Activated CD8-positive, alpha-beta memory T cell treated with anti-CD3 and anti-CD28 coated beads, Interleukin-2, amount 50 U/mL, for 24 hours (primary cell): ENCODE results near the gene NCAM1.

Experiments used
- DNase-seq: peaks from one replicate; pipeline ENCODE4 v3.0.0-alpha.2; 2020; ENCODE audit errors: extremely low read depth

Gene NCAM1

GRCh38 chr11:113168354-113169342 is 207.4 kb downstream of the NCAM1 start:
- no peak for DNase-seq

GRCh38 chr11:113172382-113172951 is 211.2 kb downstream of the NCAM1 start:
- no peak for DNase-seq

DNA sequence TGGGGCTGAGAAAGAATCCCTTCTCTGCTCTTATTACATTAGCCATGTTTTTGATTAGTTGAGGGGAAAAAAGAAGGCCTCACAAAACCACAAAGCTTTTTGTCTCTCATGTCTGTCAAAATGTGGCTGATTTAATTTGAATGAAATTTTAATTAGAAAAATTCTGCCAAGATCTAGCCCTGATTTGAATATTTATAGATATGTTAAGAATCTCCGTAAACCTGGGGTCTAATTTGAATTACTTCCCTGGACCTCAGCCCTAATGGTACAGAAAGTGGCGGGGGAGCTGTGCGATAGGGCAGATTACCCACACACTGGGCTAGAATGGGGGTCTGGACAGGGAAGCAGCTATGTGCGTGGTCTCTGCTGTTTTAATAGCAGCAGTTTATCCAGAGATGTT is 211.9 kb downstream of the NCAM1 start:
- no peak for DNase-seq

DNA sequence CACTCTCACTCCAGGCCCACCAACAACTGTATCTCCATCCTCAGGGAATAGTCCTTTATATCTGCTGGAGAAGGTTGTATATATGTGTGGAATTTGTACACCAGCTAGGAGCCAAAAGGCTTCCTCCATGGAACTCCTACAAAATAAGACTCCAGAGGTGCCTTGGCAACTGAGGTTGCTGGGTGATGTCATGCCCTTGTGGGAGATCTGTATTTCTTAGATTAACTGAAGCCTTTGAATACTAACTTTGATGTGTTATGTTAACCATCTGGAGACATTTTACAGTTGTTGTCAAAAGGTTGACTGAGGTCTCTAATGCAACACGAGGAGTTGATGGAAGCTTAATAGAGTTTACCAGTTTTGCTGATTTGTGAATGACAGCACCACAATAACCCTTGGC is 213.7 kb downstream of the NCAM1 start:
- no peak for DNase-seq

DNA sequence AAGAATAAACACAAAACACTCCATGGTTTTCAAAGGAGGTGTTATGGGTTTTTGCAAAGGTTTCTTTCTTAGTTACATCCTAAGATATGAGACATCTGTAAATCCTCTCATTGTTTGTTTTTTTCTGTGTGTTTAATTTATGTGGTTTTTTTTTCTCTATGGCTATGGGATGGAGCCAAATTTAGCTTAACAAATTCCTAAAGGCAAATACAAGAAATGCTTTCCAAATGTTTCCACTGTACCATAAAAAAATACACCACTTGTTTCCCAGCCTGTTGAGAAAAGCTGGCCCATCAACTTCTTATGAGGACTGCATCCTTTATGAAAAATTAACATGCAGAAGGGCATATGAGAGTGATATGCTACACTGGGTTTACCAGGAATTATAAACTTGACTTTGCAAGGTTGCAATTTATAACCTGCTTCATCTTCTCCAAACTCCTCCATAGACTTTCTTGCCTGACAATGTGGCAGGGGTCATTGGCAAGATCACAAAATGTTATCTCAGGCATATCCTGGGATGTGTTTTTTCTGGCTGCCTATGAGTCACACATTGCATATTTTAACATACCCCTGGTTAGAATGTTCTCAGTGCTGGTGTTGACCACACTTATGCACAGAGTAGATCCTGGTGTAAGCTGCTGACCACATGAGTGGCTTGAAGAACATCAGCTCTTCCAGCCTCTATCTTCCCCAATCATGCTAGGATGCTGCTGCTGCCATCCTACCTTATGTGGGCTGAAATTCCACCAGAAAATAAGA is 215.6 kb downstream of the NCAM1 start:
- DNase-seq = no peak

DNA sequence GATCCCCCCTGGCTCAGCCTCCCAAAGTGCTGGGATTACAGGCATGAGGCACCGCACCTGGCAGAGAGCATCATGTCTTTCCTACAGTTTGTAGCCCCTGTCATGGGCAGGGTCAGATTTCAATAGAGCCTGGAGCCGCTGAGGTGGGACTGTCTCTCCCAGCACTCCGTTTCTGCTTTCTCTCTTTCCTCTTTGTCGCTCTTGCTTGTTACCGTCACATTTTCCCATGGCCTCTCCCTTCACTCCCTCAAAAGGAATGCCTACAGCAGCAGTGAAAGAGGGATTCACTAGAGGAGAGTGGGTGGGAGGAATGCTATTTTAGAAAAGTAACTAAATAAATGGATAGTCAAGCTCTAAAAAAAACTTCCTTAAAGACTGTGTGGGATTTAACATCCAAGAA is 216.5 kb downstream of the NCAM1 start:
- no peak for DNase-seq

DNA sequence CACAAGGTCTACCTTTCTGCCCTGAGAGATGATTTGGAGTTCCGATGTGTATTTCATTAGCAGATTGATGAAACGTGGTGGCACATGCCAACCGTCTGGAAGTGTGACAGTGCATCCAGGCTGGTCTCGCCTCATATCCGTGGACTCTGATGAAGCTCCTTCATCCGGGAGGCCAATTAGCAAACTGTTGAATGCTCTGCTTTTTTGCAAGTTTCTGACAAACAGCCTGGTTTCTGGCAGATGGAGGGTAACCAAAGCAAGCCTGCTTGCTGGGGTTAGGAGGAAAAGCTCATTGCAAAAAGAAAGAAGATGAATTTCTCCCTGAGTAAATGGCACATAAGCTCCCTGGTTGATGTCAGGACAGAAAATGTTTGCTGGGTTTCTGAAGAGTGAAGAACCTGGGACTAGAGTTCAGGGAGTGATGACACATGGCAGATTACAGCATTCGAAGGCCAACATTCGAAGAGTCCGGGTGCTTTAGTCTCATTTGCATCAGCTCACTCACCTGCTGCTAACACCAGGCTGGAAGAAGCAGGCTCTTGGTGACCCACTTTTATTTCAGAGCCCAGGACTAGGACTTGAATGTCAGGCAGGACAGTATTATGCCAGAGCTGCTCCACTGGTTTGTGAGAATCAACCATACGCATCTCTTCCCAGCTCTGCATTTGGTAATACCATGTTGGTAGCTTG is 217.3 kb downstream of the NCAM1 start:
- no peak for DNase-seq

- DNase-seq = no peak
These were observed 218.0 kb downstream of the NCAM1 start for GRCh38 chr11:113179181-113179704.

DNA sequence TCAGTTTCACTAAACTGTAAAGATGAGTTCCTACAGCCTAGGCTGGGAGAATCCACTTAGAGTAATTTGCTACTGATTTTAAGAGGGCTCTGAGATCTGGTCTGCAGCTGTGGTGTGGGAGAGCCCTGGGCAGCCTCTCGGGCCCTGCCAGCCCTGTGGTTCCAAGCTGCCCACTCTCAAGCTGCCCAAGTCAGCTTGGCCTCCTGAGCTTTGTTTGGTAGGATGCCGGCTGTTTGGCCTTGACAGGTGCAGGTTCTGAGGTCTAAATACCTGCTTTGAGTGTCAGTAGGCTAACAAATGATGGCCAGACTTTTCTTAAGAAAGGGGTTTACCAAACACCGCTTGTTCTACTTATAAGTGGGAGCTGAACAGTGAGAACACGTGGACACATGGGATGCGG is 219.9 kb downstream of the NCAM1 start:
- DNase-seq = no peak

DNA sequence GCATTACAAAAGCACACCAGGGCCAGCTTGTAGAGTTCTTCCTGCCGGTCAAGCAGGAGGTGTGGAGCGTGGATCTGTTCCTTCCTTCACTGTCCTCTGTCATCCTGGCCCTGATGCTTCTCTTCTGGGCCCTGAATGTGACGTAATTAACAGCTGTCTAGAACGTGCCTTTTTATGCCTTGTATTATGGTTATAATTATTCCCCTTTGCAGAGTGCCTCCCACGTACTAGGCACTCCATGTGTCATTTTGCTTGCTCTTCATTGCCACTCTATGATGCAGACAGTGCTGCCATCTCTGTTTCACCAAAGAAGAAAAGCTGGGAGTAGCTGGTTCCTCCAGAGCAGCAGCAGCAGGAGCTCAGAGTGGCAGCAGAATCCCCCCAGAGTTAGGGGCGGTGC is 221.1 kb downstream of the NCAM1 start:
- DNase-seq = no peak

DNA sequence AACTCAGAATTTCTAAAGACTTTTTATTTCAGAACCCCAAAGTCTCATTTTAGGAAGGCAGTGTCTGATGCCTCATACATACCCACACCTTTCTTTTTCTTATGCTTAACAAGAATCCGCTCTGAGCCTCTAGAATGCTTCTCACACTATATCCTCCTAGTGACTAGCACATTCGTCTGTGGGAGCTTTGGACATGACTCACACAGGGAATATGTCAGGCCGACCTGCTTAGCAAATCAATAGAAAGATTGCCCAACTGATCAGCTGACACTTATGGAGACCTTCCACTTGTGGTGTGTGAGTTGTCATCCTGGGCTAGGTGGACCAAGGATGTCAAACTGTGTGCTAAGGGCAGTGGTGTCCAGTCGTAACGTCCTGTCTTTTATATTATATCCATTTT is 223.3 kb downstream of the NCAM1 start:
- DNase-seq = no peak

GRCh38 chr11:113188371-113188834 is 227.2 kb downstream of the NCAM1 start:
- DNase-seq = no peak

GRCh38 chr11:113189909-113190667 is 228.9 kb downstream of the NCAM1 start:
- no peak for DNase-seq

- no peak for DNase-seq
These were observed 231.1 kb downstream of the NCAM1 start for GRCh38 chr11:113192121-113192925.

GRCh38 chr11:113193016-113193415 is 231.8 kb downstream of the NCAM1 start:
- no peak for DNase-seq

DNA sequence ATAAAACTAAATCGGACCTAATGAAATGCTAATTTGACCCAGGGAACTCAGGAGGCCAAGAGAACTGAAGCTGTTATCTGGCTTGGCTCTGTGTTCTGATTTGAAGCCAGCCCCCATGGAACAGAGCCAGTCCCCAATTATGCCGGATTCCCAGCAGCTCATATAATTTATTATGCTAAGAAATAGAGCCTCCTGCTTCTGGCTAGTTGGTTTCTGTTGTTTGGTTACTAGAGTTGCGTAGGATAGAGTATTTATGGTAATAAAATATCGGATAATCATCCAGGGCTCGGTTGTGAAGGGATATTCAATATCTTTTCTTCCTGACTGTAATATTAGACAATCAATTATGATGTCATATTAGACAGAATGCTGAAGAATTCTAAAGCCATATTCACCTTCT is 232.7 kb downstream of the NCAM1 start:
- DNase-seq = no peak

DNA sequence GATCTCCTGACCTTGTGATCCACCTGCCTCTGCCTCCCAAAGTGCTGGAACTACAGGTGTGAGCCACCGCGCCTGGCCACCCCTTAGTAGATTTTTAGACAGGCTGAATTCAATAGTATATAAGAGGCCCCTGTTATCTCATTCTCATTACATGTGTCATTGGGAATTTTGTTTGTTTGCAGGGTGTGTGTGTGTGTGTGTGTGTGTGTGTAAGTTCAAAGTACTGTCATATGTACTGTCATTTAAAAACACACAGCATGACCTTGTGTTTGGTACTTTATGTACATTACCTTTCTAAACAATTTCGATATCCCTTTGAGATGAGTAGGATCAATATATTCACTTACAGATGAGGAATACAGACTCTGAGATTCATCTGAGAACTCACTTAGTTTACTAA is 234.5 kb downstream of the NCAM1 start:
- DNase-seq = no peak

GRCh38 chr11:113197446-113197845 is 236.2 kb downstream of the NCAM1 start:
- DNase-seq = no peak

DNA sequence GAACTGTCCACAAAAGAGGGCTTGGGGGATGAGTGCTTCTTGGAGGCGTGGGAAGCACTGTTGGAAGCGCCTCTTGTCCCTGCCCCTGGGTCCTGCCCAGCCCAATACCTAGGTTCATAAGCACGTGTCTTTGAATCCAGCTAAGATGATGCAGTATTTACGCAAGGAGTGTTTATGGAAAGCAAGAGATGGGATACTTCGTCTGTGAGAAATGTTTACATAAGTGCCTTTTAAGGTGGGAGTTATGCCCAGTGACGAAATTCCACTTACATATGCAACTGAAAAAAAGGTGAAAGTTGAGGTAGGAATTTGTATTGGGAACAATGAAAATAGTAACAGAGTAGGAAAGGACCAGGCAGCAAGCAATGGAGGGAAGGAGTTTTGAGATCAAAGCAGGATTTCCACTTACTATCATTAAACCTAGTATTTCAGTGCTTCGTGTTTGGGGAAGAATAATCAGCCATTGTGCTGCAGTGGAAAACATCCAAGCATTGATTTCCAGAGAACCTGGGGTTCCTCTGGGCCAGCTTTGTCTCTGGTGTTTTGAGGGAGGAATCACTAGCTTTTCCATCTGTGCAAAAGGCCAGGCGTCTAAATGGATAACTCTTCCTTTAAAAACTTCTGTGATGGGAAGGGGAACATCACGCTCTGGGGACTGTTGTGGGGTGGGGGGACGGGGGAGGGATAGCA is 237.9 kb downstream of the NCAM1 start:
- DNase-seq = no peak
